C4-2B (cell line): ENCODE data around the gene PPIC.

Experiments
- CTCF ChIP-seq: fragments of 450-650 bp; conservative IDR thresholded peaks from 2 replicates; pipeline ENCODE4 v1.5.1; 2017; ENCODE audit warnings: mild to moderate bottlenecking
- ZFX ChIP-seq: fragments of 450-650 bp; IDR thresholded peaks from 2 replicates; pipeline ENCODE4 v1.6.1; 2017

GRCh38 chr5:122985006-122985700 is 51.4 kb downstream of the PPIC start:
- TF ChIP-seq CTCF, result no peak
- TF ChIP-seq ZFX, result no peak
